Fibroblast of skin of right quadriceps (primary cell): ENCODE data around the gene RPTOR.
"Not testable (repeated sequence)": the region's sequence is repeated elsewhere in the genome, so short reads cannot be mapped to it uniquely, and the experiment has no call there.

Source experiments
- DNase-seq: peaks from one replicate; pipeline ENCODE4 v3.0.0-alpha.2; 2013

Gene RPTOR

GRCh38 chr17:80696456-80696855, 151.8 kb downstream of the RPTOR start:
- DNase-seq = no peak

GRCh38 chr17:80696964-80697363, 152.3 kb downstream of the RPTOR start:
- DNase-seq = no peak

GRCh38 chr17:80698297-80698696, 153.7 kb downstream of the RPTOR start:
- DNase-seq = no peak

GRCh38 chr17:80699205-80699604, 154.6 kb downstream of the RPTOR start:
- not testable (repeated sequence) for DNase-seq

GRCh38 chr17:80701730-80702129, 157.1 kb downstream of the RPTOR start:
- no peak for DNase-seq

GRCh38 chr17:80702315-80703141, 157.9 kb downstream of the RPTOR start:
- no peak for DNase-seq

- no peak for DNase-seq
These were observed 158.5 kb downstream of the RPTOR start for GRCh38 chr17:80703142-80703478.

GRCh38 chr17:80704381-80704819, 159.8 kb downstream of the RPTOR start:
- peak; percentile 22 for DNase-seq

- DNase-seq = no peak
These were observed 160.3 kb downstream of the RPTOR start for GRCh38 chr17:80704894-80705293.

GRCh38 chr17:80705988-80706387, 161.3 kb downstream of the RPTOR start:
- no peak for DNase-seq

- no peak for DNase-seq
These were observed 161.8 kb downstream of the RPTOR start for GRCh38 chr17:80706463-80706867.

- no peak for DNase-seq
These were observed 163.8 kb downstream of the RPTOR start for GRCh38 chr17:80708480-80708879.

GRCh38 chr17:80709090-80709695, 164.6 kb downstream of the RPTOR start:
- no peak for DNase-seq

GRCh38 chr17:80710714-80711302, 166.2 kb downstream of the RPTOR start:
- no peak for DNase-seq

- DNase-seq = no peak
These were observed 167.5 kb downstream of the RPTOR start for GRCh38 chr17:80712089-80712488.

GRCh38 chr17:80712606-80713005, 168.0 kb downstream of the RPTOR start:
- no peak for DNase-seq

- DNase-seq = peak; percentile 64
These were observed 172.5 kb downstream of the RPTOR start for GRCh38 chr17:80716986-80717719.

- peak; percentile 15 for DNase-seq
These were observed 173.1 kb downstream of the RPTOR start for GRCh38 chr17:80717720-80718083.

- DNase-seq = no peak
These were observed 173.8 kb downstream of the RPTOR start for GRCh38 chr17:80718428-80718827.

- no peak for DNase-seq
These were observed 174.8 kb downstream of the RPTOR start for GRCh38 chr17:80719449-80719848.

GRCh38 chr17:80720610-80721577, 176.3 kb downstream of the RPTOR start:
- peak; percentile 30 for DNase-seq

- DNase-seq = no peak
These were observed 178.0 kb downstream of the RPTOR start for GRCh38 chr17:80722661-80723060.
